ENCODE results near the gene PPP1R3D. TPM values are rescaled to one million over a fixed set of nuclear protein-coding genes. Genes with fewer than 3 reads are reported as not detected.

The PPP1R3D gene
- total RNA-seq, 1 experiment from 2014 or later = 2.7 TPM

GRCh38 chr20:59947376-59947775, 7.3 kb upstream of the PPP1R3D start:
- intact Hi-C loops (cut with micrococcal nuclease) = loop anchor here (5.0 kb wide), 1 partner anchor 1950 kb away; no protein-coding TSS in a partner anchor
- POLR2A ChIA-PET = no interaction called here
- CTCF ChIA-PET = interaction anchor here (1.4 kb wide), 1 partner anchor 8 kb away, joined by 4 read pairs; no protein-coding TSS in a partner anchor
- no TSS peak for BruUV-seq (replicated peaks)
- no peak overlapping the region for H2AFZ ChIP-seq (ENCODE audit: low read depth, low read length, poor library complexity, severe bottlenecking)
- no peak overlapping the region for H3K4me3 ChIP-seq (replicated peaks in 1 of 2; ENCODE audit: low read depth in 1 of 2, low read length in 2 of 2)
- no peak overlapping the region for H3K9ac ChIP-seq (ENCODE audit: low read length)
- DNase-seq (ENCODE audit: low read depth, low spot score) (no peak), ATAC-seq (no peak)
- H3K9me2 ChIP-seq (ENCODE audit: insufficient read depth) = no peaks in the 10 kb centered on the region
- H3K79me2 ChIP-seq (ENCODE audit: insufficient read depth, low read length) = no peaks in the 10 kb centered on the region
- no peaks in the 10 kb centered on the region for H3K9me3 ChIP-seq (ENCODE audit: control insufficient read depth in 1 of 2, insufficient read depth in 1 of 2, low read depth in 1 of 2, low read length in 2 of 2)
- H3K4me2 ChIP-seq (ENCODE audit: low read length) = no peak overlapping the region
- TF ChIP-seq JUND (IDR thresholded peaks at IDR 0.05) (no peak), ZBTB33 (IDR thresholded peaks at IDR 0.05; ENCODE audit: extremely low read depth, insufficient replicate concordance, low read length) (no peak), CEBPB (IDR thresholded peaks at IDR 0.05; ENCODE audit: low read depth) (no peak), MAX (IDR thresholded peaks at IDR 0.05) (no peak), ELF1 (IDR thresholded peaks at IDR 0.05; ENCODE audit: borderline replicate concordance, low read depth) (no peak), SP1 (IDR thresholded peaks at IDR 0.05; ENCODE audit: low read depth) (no peak)
- no peaks in the 10 kb centered on the region for H4K20me1 ChIP-seq (ENCODE audit: insufficient read depth)
- H3K27ac ChIP-seq (ENCODE audit: low read depth, low read length) = no peak overlapping the region
- RAD21 ChIA-PET (ENCODE audit: low non-redundant PET in 1 of 2, low total read pairs in 2 of 2, uncharacterized antibody in 2 of 2, unreplicated experiment in 2 of 2) = no interaction called here
- no peaks in the 10 kb centered on the region for H3K4me1 ChIP-seq (ENCODE audit: control insufficient read depth in 1 of 2, insufficient read depth in 2 of 2, low read length in 2 of 2)
- H3K27me3 ChIP-seq (ENCODE audit: insufficient read depth, low read length) = no peaks in the 10 kb centered on the region
- peaks cover 6 to 16% of the 10 kb centered on the region in 2 experiments for H3K36me3 ChIP-seq (ENCODE audit: control insufficient read depth in 1 of 2, insufficient read depth in 2 of 2, low read length in 2 of 2)

GRCh38 chr20:59945731-59946130, 5.6 kb upstream of the PPP1R3D start:
- Histone ChIP-seq H2AFZ (ENCODE audit: low read depth, low read length, poor library complexity, severe bottlenecking) (no peak overlapping the region), H3K36me3 (ENCODE audit: control insufficient read depth in 1 of 2, insufficient read depth in 2 of 2, low read length in 2 of 2) (peaks cover 6 to 17% of the 10 kb centered on the region in 2 experiments), H3K9me2 (ENCODE audit: insufficient read depth) (no peaks in the 10 kb centered on the region), H3K9me3 (ENCODE audit: control insufficient read depth in 1 of 2, insufficient read depth in 1 of 2, low read depth in 1 of 2, low read length in 2 of 2) (no peaks in the 10 kb centered on the region), H3K4me3 (replicated peaks in 1 of 2; ENCODE audit: low read depth in 1 of 2, low read length in 2 of 2) (no peak overlapping the region), H3K9ac (ENCODE audit: low read length) (no peak overlapping the region), H3K79me2 (ENCODE audit: insufficient read depth, low read length) (no peaks in the 10 kb centered on the region), H3K27me3 (ENCODE audit: insufficient read depth, low read length) (no peaks in the 10 kb centered on the region), H3K4me2 (ENCODE audit: low read length) (no peak overlapping the region), H3K27ac (ENCODE audit: low read depth, low read length) (no peak overlapping the region), H4K20me1 (ENCODE audit: insufficient read depth) (no peaks in the 10 kb centered on the region), H3K4me1 (ENCODE audit: control insufficient read depth in 1 of 2, insufficient read depth in 2 of 2, low read length in 2 of 2) (peaks cover 0 to 5% of the 10 kb centered on the region in 2 experiments; a peak in 1 of 4 replicates)
- DNase-seq (ENCODE audit: low read depth, low spot score) (no peak), ATAC-seq (no peak)
- ChIA-PET RAD21 (ENCODE audit: low non-redundant PET in 1 of 2, low total read pairs in 2 of 2, uncharacterized antibody in 2 of 2, unreplicated experiment in 2 of 2) (no interaction called here), CTCF (interaction anchor here (1.2 to 2.1 kb wide), 3 partner anchors 10 to 112 kb away, joined by 3 to 6 read pairs (median 4); no protein-coding TSS in a partner anchor), POLR2A (no interaction called here)
- BruUV-seq (replicated peaks) = no TSS peak
- intact Hi-C loops (cut with micrococcal nuclease) = loop anchor here (5.0 kb wide), 1 partner anchor 1952 kb away; no protein-coding TSS in a partner anchor
- TF ChIP-seq SP1 (IDR thresholded peaks at IDR 0.05; ENCODE audit: low read depth) = no peak
- TF ChIP-seq REST (IDR thresholded peaks at IDR 0.05; ENCODE audit: low read depth) = no peak
- no peak for TF ChIP-seq TCF7L2 (IDR thresholded peaks at IDR 0.05; ENCODE audit: borderline replicate concordance, extremely low read depth, insufficient read depth, insufficient read length)
- TF ChIP-seq EZH2phosphoT487 (IDR thresholded peaks at IDR 0.05; ENCODE audit: borderline replicate concordance) = no peak
- TF ChIP-seq ZFX (IDR thresholded peaks at IDR 0.05) = no peak
- no peak for TF ChIP-seq CEBPB (IDR thresholded peaks at IDR 0.05; ENCODE audit: low read depth)
- no peak for TF ChIP-seq MAX (IDR thresholded peaks at IDR 0.05)
- no peak for TF ChIP-seq ZBTB33 (IDR thresholded peaks at IDR 0.05; ENCODE audit: extremely low read depth, insufficient replicate concordance, low read length)
